GF-D8 (cell line): ENCODE results near the gene KCTD6.

Source experiments
- DNase-seq: peaks from one replicate; lab custom pipeline; 2025; lab: John Stamatoyannopoulos, UW

The KCTD6 gene

DNA sequence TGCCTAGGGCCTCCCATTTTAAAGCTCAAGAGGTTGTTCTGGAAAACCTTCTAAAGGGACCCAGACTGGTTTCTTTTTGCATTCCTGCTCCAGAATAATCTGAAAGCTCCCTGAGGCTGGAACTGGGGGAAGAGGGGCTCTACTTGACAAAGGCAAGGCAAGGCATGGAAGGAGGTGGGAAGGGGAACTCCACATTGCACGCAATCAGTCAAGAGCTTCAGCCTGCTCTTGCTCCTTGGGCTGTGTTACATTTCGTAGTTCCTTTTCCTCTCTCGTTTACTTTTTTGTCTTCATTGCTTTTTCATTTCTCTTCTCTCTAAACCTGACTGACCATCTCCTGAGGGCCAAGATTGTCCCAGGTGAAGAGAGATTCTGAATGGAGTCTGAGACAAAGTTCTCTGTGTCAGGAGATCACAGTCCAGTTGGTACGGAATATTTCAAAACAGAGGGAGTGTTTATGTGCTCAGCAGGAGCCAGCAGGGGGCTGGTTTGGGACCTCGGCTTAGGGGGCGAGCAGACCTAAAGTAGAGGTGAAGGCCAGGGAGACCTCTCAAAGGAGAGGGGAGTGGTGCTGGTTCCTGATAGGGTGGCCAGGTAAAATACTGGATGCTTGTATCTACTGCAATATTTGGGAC, 6.0 kb upstream of the KCTD6 start:
- DNase-seq: no peak

DNA sequence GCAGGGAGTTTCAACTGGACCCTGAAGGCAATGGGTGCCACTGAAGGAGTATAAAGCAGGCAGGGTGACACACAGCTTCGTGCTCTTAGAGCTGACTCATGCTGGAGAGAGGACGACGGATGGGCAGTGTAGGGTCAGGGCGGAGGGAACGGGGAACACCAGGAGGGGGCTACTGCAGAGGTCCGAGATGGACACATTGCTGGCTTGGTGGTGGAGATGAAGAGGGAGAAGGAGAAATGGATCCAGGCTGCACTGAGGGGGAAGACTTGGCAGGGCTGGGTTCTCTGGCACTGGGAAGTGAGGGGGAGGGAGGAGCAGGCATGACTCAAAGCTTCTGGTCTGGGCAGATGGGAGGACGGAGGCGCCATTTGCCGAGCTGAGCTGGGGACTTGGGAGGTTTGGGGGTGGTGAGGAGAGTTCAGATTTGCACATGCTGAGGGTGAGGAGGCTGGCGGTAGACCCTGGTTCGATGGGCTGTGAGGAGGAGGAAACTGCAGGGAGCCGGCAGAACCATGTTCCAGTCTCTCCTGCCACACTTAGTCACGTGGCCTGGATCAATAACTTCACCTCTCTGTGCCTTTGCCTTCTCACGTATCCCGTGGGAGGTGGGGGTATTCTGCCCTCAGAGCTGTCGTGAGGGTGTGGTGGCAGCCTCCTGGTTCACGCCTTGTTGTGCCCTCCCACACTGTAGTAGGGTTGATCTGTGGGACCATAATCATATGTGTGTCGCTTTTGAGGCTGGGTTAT, 4.6 kb upstream of the KCTD6 start:
- no peak for DNase-seq

DNA sequence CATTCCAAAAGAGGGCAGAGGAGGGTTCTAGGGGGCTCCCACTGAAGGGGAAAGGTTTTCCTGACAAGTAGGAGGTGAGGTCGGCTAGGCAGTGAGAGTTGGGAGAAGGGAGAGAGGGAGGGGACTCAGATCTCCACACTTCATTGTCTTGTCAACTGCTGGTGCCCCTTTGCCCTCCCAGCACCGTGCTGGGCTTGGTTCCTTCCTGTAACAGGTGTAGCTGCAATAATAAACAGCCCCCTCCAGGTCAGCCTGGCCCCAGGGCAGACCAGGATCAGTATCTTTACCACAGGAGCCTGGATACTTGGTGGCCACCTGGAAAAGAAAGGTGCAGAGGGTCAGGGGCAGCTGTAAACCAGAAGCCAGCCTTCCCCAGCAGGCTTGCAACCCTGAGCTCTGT, 2.9 kb upstream of the KCTD6 start:
- DNase-seq: no peak

DNA sequence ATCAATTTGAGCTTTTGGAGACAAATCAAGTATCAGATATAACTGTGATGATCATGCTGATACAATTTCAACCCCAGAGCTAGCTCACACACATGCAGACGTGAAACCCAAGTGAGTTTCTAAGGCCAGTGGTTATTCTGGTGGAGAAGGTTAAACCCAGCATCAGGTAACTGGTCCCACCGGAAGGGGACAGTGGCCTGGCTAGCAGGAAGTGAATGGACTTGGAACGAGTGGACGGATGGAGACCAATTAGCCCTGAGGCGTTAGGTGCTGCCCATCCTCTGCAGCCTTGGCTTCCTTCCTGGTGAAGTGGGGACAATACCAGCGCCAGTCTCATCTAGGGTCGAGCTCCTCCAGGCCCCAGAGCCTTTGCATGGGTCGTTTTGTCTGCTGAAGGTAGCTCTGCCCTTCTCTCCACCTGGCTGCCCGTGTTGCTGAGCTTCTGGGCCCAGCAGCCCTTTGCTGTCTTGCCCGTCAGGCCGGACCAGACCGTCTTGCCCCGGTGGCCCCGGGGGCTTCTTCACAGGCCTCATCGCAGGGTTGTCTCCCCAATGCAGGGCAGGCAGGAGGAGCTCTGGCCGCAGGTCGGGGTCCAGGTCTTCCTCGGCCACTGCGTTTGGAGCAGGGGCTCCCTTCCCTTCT, 915 bp upstream of the KCTD6 start:
- no peak for DNase-seq

DNA sequence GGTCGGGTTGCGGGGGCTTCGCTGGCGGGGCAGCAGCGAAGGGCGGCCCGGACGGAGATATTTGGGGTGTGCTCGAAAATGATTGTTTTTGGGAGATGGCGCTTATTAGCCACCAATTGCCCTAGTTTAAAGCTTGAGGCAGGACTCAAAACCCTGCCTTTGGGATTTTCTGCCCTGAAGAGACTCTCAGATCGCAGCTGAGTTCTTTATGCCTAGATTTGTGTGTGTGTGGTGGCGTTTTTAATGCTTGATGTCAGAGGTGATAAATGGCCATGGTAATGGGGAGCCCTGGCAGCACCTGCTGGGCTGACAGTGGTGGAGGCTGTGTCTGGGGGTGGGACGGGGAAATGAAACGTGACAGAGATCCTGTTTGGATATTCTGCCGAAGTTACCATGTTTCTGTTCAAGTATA, 604 bp downstream of the KCTD6 start:
- DNase-seq: no peak

DNA sequence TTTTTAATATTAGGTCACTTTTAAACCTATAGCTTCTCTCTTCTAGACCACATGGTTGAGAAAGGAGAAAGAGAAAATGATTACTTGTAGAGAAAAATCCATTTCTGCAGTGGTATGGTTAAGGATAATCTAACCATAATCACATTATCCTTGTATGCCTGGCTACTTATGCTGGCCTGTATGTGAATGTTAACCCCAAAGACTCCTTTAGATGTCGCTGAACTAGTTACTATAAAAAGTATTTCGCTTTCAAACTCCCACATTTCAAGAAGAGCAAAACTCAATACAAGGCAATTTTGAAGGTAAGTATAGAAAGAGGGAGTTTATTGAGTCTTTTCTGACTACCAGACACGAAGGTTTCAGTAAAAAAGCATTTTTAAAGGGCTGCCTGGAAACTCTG, 2.2 kb downstream of the KCTD6 start:
- DNase-seq: no peak

DNA sequence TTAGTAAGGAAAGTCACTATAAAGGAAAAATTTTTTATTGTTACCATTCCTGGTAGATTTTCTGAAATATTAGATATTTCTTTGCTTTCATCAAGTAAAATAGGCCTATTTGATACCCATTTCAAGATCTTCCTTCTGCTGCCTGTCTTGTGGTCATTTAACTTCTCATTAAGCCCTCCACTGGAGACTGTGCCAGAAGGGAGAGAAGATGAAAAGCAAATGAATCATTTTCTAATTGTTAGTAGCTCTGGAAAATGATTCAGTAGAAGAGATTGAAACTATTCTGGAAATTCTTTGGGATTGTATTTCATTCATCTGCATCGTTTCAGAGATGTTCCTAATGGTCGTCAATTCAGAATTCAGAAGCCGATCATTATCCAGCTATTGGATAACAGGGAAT, 3.2 kb downstream of the KCTD6 start:
- no peak for DNase-seq

DNA sequence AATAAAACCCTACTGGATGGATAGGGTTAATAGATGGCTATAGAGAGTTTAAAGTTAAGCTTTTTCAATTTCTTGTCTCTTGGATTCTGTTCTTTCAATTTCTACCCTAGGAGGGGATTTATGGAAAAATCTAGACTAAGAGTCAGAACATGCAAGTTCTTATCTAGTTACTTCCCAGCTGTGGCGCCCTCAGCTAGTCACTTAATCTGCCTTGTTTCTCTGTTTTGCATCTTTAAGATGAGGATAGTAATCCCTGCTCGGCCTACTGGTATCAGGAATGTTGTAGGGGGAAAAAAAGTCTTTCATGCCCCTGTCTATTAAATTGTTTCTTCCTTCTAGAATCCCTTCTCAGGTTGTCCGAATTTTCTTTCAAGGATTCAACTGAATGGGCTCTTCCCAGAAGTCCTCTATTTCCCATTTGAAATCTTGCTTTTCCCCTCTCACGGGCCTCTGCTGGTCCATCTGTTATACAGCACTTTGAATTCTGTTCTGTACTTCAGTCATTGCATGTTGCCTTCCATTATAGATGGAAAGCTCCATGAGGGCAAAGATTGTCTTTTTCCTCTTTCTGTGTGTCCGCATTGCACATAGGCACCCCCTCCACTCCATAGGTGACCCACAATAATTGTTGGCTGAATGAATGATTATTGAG, 4.4 kb downstream of the KCTD6 start:
- DNase-seq: no peak

DNA sequence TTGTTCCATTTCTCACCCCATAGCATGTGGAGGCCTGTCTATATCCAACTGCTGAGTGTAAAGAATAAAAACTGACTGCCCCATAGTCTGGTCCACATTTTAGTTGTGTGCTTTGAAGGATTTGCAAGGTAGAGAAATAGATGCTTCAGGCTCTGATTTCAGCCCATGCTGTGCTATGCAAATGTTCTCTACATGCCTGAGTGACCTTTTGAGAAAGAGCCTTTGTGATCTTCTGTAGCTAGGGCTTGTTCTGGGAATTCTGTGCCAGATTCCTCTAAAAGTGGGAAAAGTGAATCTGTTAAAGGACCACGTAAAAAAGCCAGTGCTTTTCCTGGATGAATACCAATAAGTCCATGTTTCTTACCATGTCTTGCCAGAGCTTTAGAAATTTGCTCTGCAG, 5.2 kb downstream of the KCTD6 start:
- DNase-seq: no peak

DNA sequence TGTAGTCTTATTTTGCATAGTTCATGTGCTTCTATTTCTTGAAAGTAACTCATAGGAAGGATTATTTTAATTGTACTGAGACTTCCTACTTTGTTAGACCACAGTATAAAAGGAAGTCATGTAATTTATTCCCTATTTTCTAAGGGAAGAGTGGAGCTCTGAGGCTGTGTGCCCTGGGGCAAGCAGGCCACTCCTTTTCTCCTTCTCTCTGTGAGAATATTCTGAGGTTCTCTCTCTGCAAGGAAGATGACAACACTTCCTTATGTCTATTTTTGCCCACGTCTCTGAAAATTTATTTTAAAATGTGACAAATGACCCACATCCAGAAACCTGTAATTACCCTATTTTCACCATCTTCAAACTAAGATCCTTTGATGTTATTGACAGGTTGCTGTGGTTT, 11.0 kb downstream of the KCTD6 start:
- no peak for DNase-seq

DNA sequence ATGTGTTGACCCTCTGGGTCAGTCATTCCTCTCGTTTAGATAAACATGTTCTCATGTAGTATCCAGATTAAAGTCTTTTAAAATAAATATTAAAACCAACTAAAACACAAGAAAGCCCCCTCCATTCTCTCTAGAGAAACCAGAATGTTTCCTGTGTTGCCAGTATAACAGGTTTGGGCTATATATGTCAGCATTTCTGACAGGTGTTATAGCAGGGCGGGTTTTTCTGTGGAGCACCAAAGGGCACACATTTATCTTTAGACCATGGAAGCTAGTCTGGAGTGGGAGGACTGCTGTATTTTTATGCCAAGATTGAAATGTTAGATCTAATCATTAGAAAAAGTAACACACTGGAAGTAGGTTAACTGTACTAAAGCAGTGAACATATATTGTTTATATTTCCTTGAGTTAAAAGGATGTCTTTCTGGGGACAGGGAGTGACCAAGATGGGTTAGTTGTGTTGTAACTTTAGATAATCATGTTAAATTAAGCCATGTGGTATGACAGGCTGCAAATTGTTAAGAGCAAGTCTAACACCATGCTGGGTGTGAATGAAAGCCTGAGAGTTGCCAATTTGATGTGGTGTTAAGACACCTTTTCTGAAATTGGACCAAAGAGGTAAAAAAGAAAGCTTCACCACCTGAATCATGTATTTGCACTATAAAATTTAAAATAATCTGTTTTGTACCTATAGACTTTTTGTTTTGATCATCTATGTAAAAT, 15.6 kb downstream of the KCTD6 start:
- no peak for DNase-seq

DNA sequence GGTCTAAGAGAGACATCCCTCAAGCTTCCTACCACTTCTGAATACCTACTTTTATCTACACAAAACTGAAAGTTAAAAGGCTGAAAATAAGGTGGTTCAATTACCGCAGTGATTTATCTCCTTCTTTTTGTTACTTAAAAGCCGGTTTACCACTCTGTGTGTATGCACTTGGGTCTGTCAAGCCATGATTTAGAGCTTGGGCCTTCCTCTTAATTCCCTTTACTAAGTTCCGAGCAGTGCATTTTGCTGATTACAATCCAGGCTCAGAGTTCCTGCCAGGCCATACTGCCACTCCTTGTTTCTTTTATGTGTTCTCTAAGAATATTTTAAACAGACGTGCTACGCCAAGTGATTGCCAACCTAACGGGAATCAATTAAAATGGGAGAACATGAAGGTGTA, 16.5 kb downstream of the KCTD6 start:
- DNase-seq: no peak

DNA sequence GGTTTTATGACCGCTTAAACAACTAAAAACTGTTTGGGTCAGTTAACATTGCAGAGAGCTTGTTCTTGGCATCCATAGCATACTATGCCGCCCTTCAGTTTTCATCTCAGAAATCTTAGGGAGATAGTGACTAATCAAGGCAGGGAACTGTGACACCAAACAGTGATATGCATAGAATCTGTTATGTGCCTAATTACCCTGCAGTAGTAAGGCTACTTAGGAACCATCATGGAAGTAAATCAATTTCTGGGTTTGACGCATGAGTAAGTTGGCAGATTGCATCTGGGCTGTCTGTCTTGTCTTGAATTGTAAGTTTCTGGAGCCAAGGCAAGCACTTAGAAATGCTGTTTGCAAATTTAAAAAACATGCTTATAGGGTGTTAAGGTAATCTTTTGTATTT, 22.5 kb downstream of the KCTD6 start:
- DNase-seq: no peak

DNA sequence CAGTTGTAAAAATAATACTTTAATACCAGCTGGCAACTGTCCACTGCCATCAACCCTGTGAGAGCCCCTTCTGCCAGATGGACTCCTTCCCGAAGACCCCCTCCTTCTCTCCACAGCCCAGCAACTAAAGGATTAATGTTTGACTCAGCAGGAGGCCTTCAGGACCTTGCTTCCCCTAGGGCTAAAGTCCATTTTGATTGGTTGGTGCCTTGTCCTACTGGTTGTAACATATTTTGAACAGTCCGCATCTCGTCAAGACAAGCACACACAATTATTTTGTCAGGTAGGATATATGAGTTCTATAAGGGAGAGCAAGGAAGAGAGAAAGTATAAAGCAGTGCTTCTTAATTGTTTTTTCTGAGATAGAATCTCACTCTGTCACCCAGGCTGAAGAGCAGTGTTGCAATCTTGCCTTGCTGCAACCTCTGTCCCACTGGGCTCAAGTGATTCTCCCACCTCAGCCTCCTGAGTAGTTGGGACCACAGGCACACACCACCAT, 26.4 kb downstream of the KCTD6 start:
- DNase-seq: no peak

DNA sequence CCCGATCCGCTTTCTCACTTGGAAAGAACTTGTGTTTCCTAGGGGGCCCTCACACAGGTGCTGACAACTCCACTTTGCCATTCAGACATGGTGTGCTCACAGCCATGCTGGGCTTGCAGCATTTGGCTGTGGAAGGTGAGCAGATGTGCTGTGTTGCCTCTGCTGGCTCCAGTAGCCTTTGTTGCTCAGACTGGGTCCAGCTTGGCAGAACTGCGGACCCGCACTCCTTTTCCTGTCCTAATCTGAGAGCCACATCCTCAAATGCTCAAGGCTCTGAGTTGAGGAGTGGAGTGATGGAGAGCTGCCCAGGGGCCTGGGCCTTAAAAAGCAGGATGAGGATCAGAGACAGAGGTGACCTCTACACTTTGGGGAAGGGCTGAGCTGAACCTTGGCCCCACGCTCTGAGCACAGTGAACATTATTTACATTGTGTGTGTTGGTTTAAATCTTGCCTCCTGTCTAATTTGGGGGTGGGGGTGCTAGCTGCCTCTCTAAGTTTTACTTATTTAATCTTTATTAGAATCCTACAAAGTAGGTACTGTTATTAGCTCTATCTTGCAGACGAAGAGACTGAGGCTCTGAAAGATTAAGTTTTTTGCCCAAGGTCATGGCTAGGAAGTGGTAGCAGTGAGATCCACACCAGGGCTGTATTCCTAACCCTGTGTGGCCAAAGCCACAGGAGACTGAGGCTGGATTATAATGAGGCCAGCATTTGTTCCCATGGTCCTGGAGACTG, 27.9 kb downstream of the KCTD6 start:
- no peak for DNase-seq

DNA sequence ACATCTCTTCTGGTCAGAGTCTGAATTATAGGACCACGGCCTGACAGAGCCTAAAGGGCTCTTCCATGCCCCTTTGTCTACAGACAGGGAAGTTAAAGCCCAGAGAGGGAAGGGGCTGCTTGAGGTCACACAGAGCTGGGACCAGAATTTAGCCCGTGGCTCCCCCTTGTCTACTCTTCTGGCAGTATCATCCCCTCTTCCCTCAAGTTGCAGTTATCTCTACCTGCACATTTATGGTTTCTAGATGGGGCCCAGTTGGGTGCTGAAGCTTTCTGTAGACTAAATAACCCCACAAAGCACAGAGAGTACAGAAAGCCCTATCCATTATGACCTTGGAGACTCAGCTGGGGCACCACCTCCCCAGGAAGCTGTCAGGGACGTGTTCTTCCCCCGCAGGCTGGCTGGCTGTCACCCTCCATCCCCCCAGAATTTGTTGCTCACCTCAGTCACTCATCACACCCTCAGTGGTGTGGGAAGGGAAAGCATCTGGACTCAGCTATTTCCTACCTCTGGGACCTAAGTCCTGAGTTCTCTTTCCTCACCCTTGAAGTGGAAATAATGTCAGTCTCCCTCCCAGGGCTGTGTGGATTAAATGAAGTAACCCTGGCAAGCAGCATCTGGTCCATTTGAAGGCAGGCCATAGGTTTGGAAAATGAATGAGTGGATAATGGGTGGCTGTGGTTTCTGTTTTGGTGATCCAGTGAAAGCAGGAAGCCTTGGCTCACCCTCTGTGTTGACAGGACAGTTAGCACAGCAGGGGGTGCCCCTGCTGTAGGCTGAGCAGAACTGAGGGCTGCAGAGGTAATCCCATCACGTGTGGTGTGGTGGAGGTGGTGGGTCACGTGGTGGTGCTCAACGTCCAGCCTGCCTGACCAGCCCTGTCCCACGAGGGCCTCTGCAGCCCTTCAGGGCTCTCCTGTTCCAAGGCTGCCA, 28.8 kb downstream of the KCTD6 start:
- DNase-seq: no peak

DNA sequence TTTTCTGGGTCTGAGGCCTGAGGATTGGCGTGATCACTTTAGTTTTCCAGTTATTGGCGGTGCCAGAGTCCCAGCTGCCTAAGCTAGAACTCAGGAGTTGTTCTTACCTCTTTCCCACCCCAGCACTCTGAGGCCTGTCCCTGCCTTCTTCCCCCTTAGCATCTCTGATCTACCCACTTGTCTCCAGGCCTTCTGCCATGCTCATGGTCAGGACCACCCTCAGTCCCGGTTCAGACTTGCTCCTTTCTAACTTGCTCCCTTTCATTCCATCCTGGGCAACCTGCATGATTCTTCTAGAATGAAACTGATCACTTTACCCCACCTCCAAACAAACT, 29.4 kb downstream of the KCTD6 start:
- no peak for DNase-seq

DNA sequence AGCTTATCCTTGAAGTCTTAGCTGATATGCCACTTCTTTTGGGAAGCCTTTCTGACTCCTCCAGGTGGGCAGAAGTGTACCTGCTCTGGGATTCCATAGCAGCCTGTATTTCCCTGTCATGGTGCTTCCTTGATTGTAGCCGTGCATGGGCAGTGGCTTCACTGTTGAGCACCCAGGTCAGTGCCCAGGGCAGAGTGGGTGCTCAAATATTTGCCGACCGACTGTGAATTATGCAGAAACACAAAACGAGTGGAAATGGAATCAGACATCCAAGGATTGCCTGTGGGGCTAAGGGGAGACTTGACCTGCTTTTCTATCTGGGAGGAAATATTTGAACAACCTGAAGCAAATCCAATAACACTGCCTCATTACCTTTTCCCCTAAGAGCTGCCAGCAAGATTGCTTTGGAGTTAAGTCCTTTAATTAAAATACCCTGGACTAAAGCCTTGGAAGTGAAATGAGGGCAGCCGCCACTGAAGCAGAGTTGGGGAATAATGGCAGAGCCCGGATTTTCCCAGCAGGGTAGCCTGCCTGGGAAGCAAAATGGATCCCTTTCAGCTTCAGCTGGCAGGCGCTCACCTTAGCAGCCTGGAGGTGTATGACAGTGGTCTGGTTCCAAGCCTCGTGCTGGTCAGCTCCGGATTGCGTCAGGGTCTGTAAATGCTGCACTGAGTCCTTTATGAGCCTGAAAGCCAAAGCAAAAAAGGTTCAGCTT, 30.2 kb downstream of the KCTD6 start:
- no peak for DNase-seq

DNA sequence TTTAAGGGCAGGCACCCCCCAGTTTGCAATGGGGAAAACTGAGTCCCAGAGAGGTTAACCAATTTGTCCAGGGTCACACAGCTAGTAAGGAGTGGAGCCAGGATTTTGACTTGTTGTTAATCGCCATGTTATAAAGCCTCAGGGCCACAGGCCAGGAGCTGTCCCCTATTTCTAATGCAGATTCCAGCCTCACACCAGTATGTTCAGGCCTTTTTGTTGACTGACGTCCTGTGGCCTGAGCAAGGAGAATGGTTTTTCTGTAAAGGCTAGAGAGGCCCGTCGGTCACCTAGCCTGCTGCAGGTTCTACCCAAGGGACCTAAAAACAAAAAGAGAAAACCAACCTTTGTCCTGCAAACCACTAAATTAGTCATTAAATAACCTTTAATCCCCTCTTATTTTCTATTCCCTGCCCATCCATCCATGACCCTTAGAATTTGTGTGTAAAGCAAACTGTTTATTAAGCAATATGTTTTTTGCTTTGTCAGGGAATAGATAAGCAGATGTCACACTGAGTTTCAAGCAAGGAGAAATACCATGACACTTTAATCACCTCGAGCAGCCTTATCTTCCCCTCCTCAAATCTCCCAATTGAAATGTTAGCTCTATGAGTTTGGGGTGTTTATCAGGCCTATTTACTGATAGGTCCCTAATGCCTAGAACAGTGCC, 31.0 kb downstream of the KCTD6 start:
- DNase-seq: no peak
